Right cardiac atrium (tissue), 5 donors: ENCODE results near the gene KLF13. TPM values are rescaled to one million over a fixed set of nuclear protein-coding genes. Genes with fewer than 3 reads are reported as not detected.

Experiments used
- ATAC-seq, 2 donors: fragments of 200-7000 bp; cut with Tn5 transposase; one replicate each; pipeline versions ENCODE4 v1.8.0 to v1.9.1; 2020; ENCODE audit warnings: moderate library complexity in 2 of 2, mild to moderate bottlenecking in 1 of 2
- DNase-seq, 3 donors: peaks; one replicate each; pipeline ENCODE4 v3.0.0-alpha.2; 2020
- H3K27ac ChIP-seq: one replicate; pipeline ENCODE4 v1.5.1; 2013; ENCODE audit warnings: mild to moderate bottlenecking, low read length, control low read depth, moderate library complexity
- H3K27me3 ChIP-seq: one replicate; pipeline ENCODE4 v1.6.1; 2013; ENCODE audit not compliant: control insufficient read depth, insufficient read depth
- H3K4me1 ChIP-seq: one replicate; pipeline ENCODE4 v1.6.1; 2013; ENCODE audit warnings: low read length; ENCODE audit not compliant: control insufficient read depth, insufficient read depth
- H3K4me3 ChIP-seq: one replicate; pipeline ENCODE4 v1.5.1; 2013; ENCODE audit warnings: low read length, control low read depth
- H3K9me3 ChIP-seq: one replicate; pipeline ENCODE4 v1.6.1; 2013; ENCODE audit warnings: low read length; ENCODE audit not compliant: control insufficient read depth
- WGBS: extraction: QIAGEN DNeasy Blood & Tissue Kit; methylation state at CpG from one replicate; pipeline ENCODE4 v1.1.7; 2013; 5-methylcytosine and 5-hydroxymethylcytosine counted together
- intact Hi-C, 4 donors: fragments of 100-400 bp; cut with DNase I; formaldehyde crosslinking; loops; one replicate each; pipeline versions ENCODE4 v1.11.0 to v1.14.0; 2022 to 2023
- polyA plus RNA-seq: library from polyadenylated mRNA; stranded (reverse); fragments of 200-250 nt; gene quantifications from one replicate; pipeline ENCODE4 v1.2.3, GENCODE V29; 2013
- total RNA-seq, 4 donors: library from RNA; stranded (reverse); fragmentation: NEBNext Ultra II Directional; extraction: Animal tissue kit (Norgen Biotek cat#: 25700); gene quantifications; one replicate each; pipeline ENCODE4 v1.2.1, GENCODE V29; 2021
- donor health status: healthy with polysubstance abuse.
- donor health status: DM: no; HTN: yes; CAD: no.
- donor health status: DM: no; HTN: no; CAD: no.
- donor health status: DM: no; HTN: yes; CAD: no; lungs with severe emphysema.
- donor health status: DM: yes; HTN: yes; CAD: no.

The KLF13 gene
- total and polyA plus RNA-seq, 5 donors: 42.3 to 108 (median 75.6) TPM

DNA sequence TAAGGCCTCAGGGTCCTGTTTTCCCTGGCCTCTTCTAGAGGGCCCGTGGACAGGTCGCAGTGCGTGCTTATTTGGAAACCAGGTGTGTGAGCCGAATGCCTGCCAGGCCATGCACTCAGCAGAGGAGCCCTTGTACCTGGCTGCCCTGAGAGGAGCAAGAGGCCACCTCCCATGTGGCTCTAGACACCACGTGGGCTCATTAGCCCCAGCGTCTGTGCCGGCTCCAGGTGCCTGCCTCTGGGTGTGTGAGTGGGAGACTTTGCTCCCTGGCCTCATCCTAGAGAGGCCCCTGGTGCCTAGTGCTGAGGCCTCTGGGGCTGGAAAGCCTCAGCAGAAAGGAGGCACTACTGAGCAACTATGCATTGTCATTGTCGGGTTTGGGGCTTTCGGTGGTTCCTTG is 50.4 kb downstream of the KLF13 start:
- DNase-seq (peak in 2 of 3 donors; percentile 33 to 35), ATAC-seq (no peak)
- WGBS: 75% methylated on average over 9 of the region's 9 CpGs
- H3K27me3 ChIP-seq: no peaks in the 10 kb centered on the region
- no peak overlapping the region for H3K4me3 ChIP-seq
- H3K9me3 ChIP-seq: no peaks in the 10 kb centered on the region
- no peak overlapping the region for H3K27ac ChIP-seq
- intact Hi-C loops: no loop called here
- H3K4me1 ChIP-seq: peaks cover 27% of the 10 kb centered on the region

- ATAC-seq: no peak
- no peaks in the 10 kb centered on the region for H3K27me3 ChIP-seq
- H3K27ac ChIP-seq: no peak overlapping the region
- no peak overlapping the region for H3K4me3 ChIP-seq
- peak in 1 of 3 donors; percentile 29 for DNase-seq
- intact Hi-C loops: no loop called here
- H3K4me1 ChIP-seq: peaks cover 25% of the 10 kb centered on the region
- no peaks in the 10 kb centered on the region for H3K9me3 ChIP-seq
- 83% methylated on average over 14 of the region's 14 CpGs for WGBS
Measured at GRCh38 chr15:31378363-31378903, 51.8 kb downstream of the KLF13 start.

DNA sequence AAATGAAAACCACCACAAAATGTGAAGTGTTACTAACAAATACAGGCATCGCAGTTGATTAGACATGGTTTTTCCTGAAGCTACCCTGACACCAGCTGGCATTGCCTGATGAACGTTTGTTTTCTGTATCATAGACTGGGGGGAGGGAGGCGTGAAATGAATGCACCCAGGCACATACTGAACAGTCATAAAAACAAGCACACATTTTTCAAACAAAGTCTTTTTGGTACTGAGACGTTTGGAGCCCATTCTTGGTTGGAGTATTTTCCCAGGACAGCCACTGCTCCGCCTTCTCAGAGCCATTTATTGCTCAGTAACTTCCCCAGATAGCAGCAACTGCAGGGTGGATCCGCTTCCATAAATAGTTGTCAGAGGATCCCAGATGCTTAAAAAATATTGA is 52.4 kb downstream of the KLF13 start:
- no peak overlapping the region for H3K4me3 ChIP-seq
- ATAC-seq (no peak), DNase-seq (no peak)
- peak overlapping the region; percentile 50 for H3K27ac ChIP-seq
- intact Hi-C loops: no loop called here
- no peaks in the 10 kb centered on the region for H3K9me3 ChIP-seq
- H3K4me1 ChIP-seq: peaks cover 19% of the 10 kb centered on the region
- 48% methylated on average over 6 of the region's 6 CpGs for WGBS
- no peaks in the 10 kb centered on the region for H3K27me3 ChIP-seq

DNA sequence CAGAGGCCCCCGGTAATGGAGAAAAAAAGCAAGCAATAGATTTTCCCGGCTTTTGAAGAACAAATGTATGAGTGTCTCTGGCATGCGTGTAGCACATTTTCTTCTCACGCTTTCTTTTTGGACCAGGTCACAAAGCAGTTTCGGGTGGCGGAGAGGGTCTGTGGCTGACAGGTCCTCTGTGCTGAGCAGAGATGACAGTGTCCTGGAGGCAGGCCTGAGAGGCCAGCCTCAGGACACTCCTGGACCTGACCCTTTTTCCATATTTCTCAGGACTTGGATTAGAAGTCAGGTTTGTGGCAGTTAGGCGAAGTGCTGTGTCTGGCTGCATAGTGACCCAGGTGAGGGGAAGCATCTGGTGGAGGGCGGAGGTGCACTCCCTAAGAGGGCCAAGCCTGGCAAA is 52.9 kb downstream of the KLF13 start:
- Histone ChIP-seq H3K4me1 (peaks cover 18% of the 10 kb centered on the region), H3K27me3 (no peaks in the 10 kb centered on the region), H3K27ac (peak overlapping the region; percentile 44), H3K9me3 (no peaks in the 10 kb centered on the region), H3K4me3 (no peak overlapping the region)
- ATAC-seq (no peak), DNase-seq (no peak)
- intact Hi-C loops: no loop called here
- 78% methylated on average over 8 of the region's 8 CpGs for WGBS

- intact Hi-C loops: no loop called here
- 87% methylated on average over 10 of the region's 10 CpGs for WGBS
- peak overlapping the region; percentile 89 for H3K27ac ChIP-seq
Measured at GRCh38 chr15:31381801-31382712, 55.4 kb downstream of the KLF13 start.

DNA sequence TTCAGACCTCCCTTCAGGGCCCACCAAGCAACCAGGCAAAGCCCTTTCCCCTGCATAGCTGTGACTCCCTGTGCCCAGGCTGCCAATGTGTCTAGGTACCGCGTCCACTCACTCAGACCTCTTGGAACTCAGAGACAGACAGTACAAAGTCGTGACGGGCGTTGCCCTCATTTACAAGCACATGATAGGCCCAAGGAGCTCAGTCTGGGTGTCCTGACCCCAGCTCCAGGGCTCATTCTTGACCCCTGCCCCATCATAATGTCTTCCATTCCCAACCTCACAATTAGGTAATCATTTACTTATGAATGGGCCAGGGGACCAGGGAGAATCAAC is 56.0 kb downstream of the KLF13 start:
- no peak for ATAC-seq
- DNase-seq: no peak
- intact Hi-C loops: no loop called here
- WGBS: 78% methylated on average over 5 of the region's 5 CpGs
- Histone ChIP-seq H3K4me1 (peaks cover 10% of the 10 kb centered on the region), H3K27ac (peak overlapping the region; percentile 89), H3K4me3 (no peak overlapping the region), H3K27me3 (no peaks in the 10 kb centered on the region), H3K9me3 (no peaks in the 10 kb centered on the region)

More at GRCh38 chr15:31381801-31382712, 55.4 kb downstream of the KLF13 start:
- Histone ChIP-seq H3K9me3 (no peaks in the 10 kb centered on the region), H3K4me3 (no peak overlapping the region), H3K4me1 (peaks cover 10% of the 10 kb centered on the region), H3K27me3 (no peaks in the 10 kb centered on the region)
- DNase-seq (peak in 1 of 3 donors; percentile 49), ATAC-seq (peak; percentile 29 to 37)

DNA sequence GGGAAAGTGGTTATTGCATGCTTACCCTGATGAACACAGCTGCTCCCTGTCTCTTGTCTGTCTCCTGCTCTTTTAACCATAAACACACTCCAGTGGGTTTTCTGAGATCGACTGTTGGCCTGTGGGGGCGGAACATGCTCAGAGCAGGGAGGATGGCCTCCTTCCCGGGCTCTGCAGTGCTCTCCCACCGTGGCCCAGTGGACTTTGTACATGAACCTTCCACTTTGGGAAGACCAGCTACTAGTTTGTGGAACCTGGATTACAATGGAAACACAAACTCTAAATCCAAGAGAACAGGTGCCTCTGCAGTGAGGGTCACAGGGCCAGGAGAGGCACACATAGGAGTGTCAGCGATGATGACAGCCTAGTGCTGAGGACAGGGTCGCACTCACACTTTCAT is 56.5 kb downstream of the KLF13 start:
- Histone ChIP-seq H3K27ac (peak overlapping the region; percentile 89), H3K4me1 (peaks cover 10% of the 10 kb centered on the region), H3K9me3 (no peaks in the 10 kb centered on the region), H3K4me3 (no peak overlapping the region), H3K27me3 (no peaks in the 10 kb centered on the region)
- 79% methylated on average over 6 of the region's 6 CpGs for WGBS
- intact Hi-C loops: no loop called here
- DNase-seq: peak in 1 of 3 donors; percentile 35
- no peak for ATAC-seq

DNA sequence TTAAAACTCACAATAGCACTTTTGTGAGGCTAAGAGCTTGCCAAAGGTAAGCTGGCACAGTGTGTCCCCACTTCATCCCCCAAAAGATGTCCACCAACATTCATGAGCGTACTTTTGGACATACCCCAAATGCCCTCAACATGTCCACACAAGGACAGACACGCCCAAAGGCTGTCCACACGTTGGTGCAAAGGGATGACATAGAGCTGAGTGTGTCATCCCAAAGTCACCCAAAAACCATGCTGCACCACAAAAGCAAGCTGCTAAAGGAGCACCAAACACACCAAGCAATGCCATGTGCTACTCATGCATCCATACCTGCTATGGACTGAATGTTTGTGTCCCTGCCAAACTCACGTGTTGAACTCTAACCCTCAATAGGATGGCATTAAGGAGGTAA is 57.9 kb downstream of the KLF13 start:
- DNase-seq (no peak), ATAC-seq (no peak)
- no peak overlapping the region for H3K4me3 ChIP-seq
- intact Hi-C loops: no loop called here
- H3K4me1 ChIP-seq: peaks cover 7% of the 10 kb centered on the region
- no peak overlapping the region for H3K27ac ChIP-seq
- no peaks in the 10 kb centered on the region for H3K9me3 ChIP-seq
- no peaks in the 10 kb centered on the region for H3K27me3 ChIP-seq
- WGBS: 88% methylated on average over 4 of the region's 4 CpGs

DNA sequence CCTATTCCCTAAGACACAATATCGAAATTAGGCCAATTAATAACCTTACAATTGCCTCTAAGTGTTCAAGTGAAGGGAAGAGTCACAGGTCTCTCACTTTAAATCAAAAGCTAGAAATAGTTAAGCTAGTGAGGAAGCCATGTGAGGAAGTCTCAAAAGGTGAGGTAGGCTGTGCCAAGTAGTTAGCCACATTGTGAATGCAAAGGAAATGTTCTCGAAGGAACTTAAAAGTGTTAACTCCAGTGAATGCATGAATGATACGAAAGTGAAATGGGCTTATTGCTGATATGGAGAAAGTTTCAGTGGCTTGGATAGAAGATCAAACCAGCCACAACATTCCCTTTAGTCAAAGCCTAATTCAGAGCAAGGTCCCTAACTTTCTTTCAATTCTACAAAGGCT is 59.1 kb downstream of the KLF13 start:
- WGBS: 70% methylated on average over 3 of the region's 3 CpGs
- DNase-seq (no peak), ATAC-seq (no peak)
- H3K27ac ChIP-seq: no peak overlapping the region
- H3K4me1 ChIP-seq: peaks cover 7% of the 10 kb centered on the region
- no peaks in the 10 kb centered on the region for H3K9me3 ChIP-seq
- H3K4me3 ChIP-seq: no peak overlapping the region
- intact Hi-C loops: no loop called here
- H3K27me3 ChIP-seq: no peaks in the 10 kb centered on the region

DNA sequence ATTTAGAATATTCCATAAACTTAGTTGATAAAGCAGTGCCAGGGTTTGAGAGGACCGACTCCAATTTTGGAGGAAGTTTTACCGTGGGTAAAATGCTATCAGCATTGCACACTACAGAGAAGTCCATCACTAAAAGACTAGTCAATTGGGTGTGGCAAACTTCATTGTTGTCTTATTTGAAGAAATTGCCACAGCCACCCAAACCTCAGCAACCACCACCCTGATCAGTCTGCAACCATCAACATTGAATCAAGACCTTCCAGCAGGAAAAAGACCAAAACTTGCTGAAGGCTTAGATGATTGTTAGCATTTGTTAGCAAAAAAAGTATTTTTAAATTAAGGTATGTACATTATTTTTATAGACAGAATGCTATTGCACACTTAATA is 60.5 kb downstream of the KLF13 start:
- DNase-seq: no peak
- WGBS: 56% methylated on average over 2 of the region's 2 CpGs
- H3K4me3 ChIP-seq: no peak overlapping the region
- H3K9me3 ChIP-seq: no peaks in the 10 kb centered on the region
- no peak for ATAC-seq
- intact Hi-C loops: no loop called here
- H3K4me1 ChIP-seq: peaks cover 7% of the 10 kb centered on the region
- peak overlapping the region; percentile 56 for H3K27ac ChIP-seq
- H3K27me3 ChIP-seq: no peaks in the 10 kb centered on the region

GRCh38 chr15:31387479-31388118 is 61.0 kb downstream of the KLF13 start:
- H3K27ac ChIP-seq: peak overlapping the region; percentile 95
- no peak overlapping the region for H3K4me3 ChIP-seq
- peak in 2 of 3 donors; percentile 86 for DNase-seq
- ATAC-seq: peak; percentile 61 to 74
- H3K9me3 ChIP-seq: no peaks in the 10 kb centered on the region
- peaks cover 2% of the 10 kb centered on the region for H3K4me1 ChIP-seq
- intact Hi-C loops: no loop called here
- 48% methylated on average over 6 of the region's 6 CpGs for WGBS
- H3K27me3 ChIP-seq: no peaks in the 10 kb centered on the region
